ENCODE results near the gene PVALEF.

- no peak for TF ChIP-seq EZH2phosphoT487 (IDR thresholded peaks at IDR 0.05; ENCODE audit: low read depth)
- no peak for TF ChIP-seq CTCF (IDR thresholded peaks at IDR 0.05; ENCODE audit: low read depth, low read length)
Observed at GRCh38 chr17:81194225-81194760, 29.0 kb downstream of the PVALEF start.
